Astrocyte of the spinal cord (primary cell): ENCODE measurements around the gene PRAMEF6.
"Not testable (repeated sequence)": the region's sequence is repeated elsewhere in the genome, so short reads cannot be mapped to it uniquely, and the experiment has no call there.

ENCODE experiments used
- DNase-seq: peaks from one replicate; pipeline ENCODE4 v3.0.0; 2011; ENCODE audit warnings: low read depth, low spot score
- H3K4me3 ChIP-seq: 2 replicates; pipeline ENCODE4 v1.5.1; 2011; ENCODE audit warnings: low read depth, mild to moderate bottlenecking, low read length, moderate library complexity
- in situ Hi-C: cut with HindIII; loops from 2 replicates; pipeline ENCODE4 v1.10.0; 2017; ENCODE audit warnings: low sequenced_read_pairs

PRAMEF6 gene

GRCh38 chr1:12947480-12947879 is at the start of gene PRAMEF6:
TSS of gene PRAMEF6 (minus strand) at chr1:12947580. CDS start at chr1:12942518, 5,062 bp downstream.
- DNase-seq, H3K4me3 ChIP-seq, in situ Hi-C loops: not testable (repeated sequence)

DNA sequence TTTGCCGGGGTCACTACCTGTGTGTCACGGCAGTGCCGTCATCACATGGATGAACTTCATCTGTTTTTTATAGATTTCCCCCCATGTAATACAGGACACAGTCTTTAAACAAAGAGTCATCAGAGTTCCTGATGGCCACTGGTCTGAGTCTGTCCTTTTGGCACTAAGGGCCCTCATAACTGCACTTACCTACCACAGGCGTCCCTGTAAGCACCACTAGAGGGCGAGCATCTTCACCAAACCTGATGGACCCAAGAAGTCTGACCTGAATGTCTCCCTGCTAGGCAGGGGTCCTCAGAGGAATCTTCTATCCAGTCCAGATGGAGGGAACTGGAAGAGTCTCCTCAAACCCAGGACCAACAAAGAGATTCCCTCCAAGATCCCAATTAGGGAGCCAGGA is 23.0 kb downstream of the PRAMEF6 start:
- DNase-seq, in situ Hi-C loops, H3K4me3 ChIP-seq: not testable (repeated sequence)

- H3K4me3 ChIP-seq, DNase-seq, in situ Hi-C loops: not testable (repeated sequence)
Observed at GRCh38 chr1:12921749-12922148, 25.6 kb downstream of the PRAMEF6 start.

GRCh38 chr1:12916310-12916709 is 31.1 kb downstream of the PRAMEF6 start, which contains the start of gene PRAMEF7:
TSS of gene PRAMEF7 (plus strand) at chr1:12916610. CDS start at chr1:12917693, 1,083 bp downstream.
- in situ Hi-C loops, H3K4me3 ChIP-seq, DNase-seq: not testable (repeated sequence)

GRCh38 chr1:12903793-12904572 is 43.4 kb downstream of the PRAMEF6 start:
- DNase-seq, H3K4me3 ChIP-seq, in situ Hi-C loops: not testable (repeated sequence)

- DNase-seq, in situ Hi-C loops, H3K4me3 ChIP-seq: not testable (repeated sequence)
Observed at GRCh38 chr1:12899186-12899585, 48.2 kb downstream of the PRAMEF6 start.

DNA sequence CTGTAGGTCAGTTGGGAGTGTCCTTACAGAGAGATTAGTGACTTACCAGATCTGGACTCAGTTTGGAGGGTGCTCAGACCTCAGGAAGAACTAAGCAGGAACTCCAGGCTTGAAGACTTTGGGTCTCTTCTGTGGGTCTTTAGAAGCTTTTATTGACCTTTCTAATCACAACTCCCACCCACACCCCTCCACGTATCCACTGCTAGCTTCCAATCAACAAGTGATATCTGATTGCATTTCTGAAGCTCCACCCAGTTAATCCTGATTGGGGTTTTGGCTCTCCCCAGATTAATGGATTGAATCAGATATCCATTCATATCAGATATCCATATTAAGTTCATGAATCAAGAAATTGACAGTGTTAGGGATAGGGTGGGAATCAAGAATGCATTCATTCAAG is 49.2 kb downstream of the PRAMEF6 start, which contains the start of gene PRAMEF10:
Gene PRAMEF10, minus strand, starts transcription at position 101 of the 400 bp plus-strand sequence. CDS start 2,423 bp downstream, outside the sequence.
- H3K4me3 ChIP-seq, in situ Hi-C loops, DNase-seq: not testable (repeated sequence)
